AG04449 (cell line): ENCODE measurements around the gene SLC35D1.

Experiments used
- CTCF ChIA-PET: fragments of 350-600 bp; formaldehyde crosslinking; extraction: SDS; loops from one replicate; lab custom pipeline; 2021; ENCODE audit warnings: antibody characterized with exemption; lab: Yijun Ruan, JAX
- POLR2A ChIA-PET: fragments of 400-600, 350-600 bp; formaldehyde crosslinking; extraction: SDS; loops from one replicate; lab custom pipeline; 2020; ENCODE audit warnings: antibody characterized with exemption, inconsistent platforms; lab: Yijun Ruan, JAX
- DNase-seq: peaks from one replicate; pipeline ENCODE4 v3.0.0-alpha.2; 2010; ENCODE audit warnings: low read depth, low spot score
- H3K4me3 ChIP-seq: 2 replicates; pipeline ENCODE4 v1.5.1; 2011; ENCODE audit warnings: low read depth, mild to moderate bottlenecking, control low read depth, low read length
- CTCF ChIP-seq: IDR thresholded peaks from one replicate; pipeline ENCODE4 v1.5.1; 2011; ENCODE audit warnings: mild to moderate bottlenecking, moderate library complexity, low read length, control low read depth, inconsistent platforms; ENCODE audit not compliant: insufficient read depth; ENCODE audit errors: missing control alignments

Gene SLC35D1

DNA sequence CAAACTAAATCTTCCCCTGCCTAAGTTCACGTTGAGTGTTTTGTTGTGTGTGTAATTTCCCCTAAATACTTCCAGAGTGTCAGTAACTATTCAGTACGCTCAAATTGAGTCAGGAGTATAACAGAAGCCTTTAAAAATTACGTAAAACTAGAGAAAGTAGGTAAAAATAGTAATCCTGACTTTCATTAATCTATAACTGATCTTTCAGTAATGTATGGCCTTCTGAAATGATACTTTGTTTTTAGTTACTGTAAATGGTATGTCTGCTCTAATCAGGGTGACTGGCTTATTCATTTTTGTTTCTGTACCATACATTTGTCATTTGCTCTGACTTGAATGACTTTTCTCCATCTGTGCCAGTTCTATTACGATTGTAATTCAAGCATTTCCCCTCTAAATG lies 99.7 kb downstream of the SLC35D1 start:
- H3K4me3 ChIP-seq = no peak overlapping the region

DNA sequence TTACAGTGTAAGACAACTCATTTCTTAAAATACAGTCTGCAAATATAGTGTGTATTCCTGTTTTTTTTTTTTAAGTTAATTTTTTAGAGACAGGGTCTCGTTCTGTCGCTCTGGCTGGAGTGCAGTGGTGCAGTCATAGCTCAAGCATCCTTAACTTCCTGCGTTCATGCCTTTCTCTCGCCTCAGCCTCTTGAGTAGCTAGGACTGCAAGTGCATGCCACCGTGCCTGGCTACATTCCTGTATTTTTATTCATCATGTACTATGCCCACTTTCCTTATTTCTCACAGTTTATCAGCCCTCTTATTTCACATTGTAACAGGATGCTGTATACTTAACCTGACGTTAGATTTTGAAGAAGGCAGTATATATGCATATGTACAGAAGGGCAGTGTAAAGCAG lies 102.4 kb downstream of the SLC35D1 start:
- TF ChIP-seq CTCF = no peak
- peak; percentile 79 for DNase-seq
- ChIA-PET CTCF (no interaction called here), POLR2A (interaction anchor here (0.6 to 0.8 kb wide), 2 partner anchors 10 to 27 kb away, joined by 3 to 4 read pairs; partner anchors contain the start of genes DNAI4 and MIER1)
- H3K4me3 ChIP-seq = no peak overlapping the region

More for the DNA sequence above, 99.7 kb downstream of the SLC35D1 start:
- TF ChIP-seq CTCF = no peak
- DNase-seq = no peak
- ChIA-PET POLR2A (no interaction called here), CTCF (no interaction called here)
